HepG2 (cell line): ENCODE data around the gene SLC4A5. TPM values are rescaled to one million over a fixed set of nuclear protein-coding genes. Genes with fewer than 3 reads are reported as not detected.
A peak's percentile ranks its signal among the peaks of the same experiment; 100 is the strongest.
"Not testable (repeated sequence)": the region's sequence is repeated elsewhere in the genome, so short reads cannot be mapped to it uniquely, and the experiment has no call there.

Source experiments
- ATAC-seq: fragments of 200-7000 bp; cut with Tn5 transposase; 3 replicates; pipeline ENCODE4 v1.9.1; 2020; ENCODE audit warnings: mild to moderate bottlenecking, moderate library complexity
- BruUV-seq: library from RNA; stranded (reverse); fragments of 400-500 nt; replicated peaks from 2 replicates; lab custom pipeline; 2021; lab: Mats Ljungman, UMichigan
- CTCF ChIA-PET: fragments of 300-600 bp; formaldehyde crosslinking; extraction: SDS; loops from one replicate; lab custom pipeline; 2021; ENCODE audit warnings: low total read pairs, inconsistent platforms, low intra/inter-chr PET ratio; lab: Yijun Ruan, JAX
- POLR2A ChIA-PET: fragments of 350-600 bp; sonication (Branson Sonifier 250); formaldehyde crosslinking; loops from one replicate; lab custom pipeline; 2020; ENCODE audit warnings: antibody characterized with exemption, inconsistent platforms; lab: Yijun Ruan, JAX
- DNase-seq: peaks from one replicate; pipeline ENCODE4 v3.0.0-alpha.2; 2015; ENCODE audit warnings: low spot score
- FAIRE-seq: peaks from 3 replicates; lab custom pipeline; 2011; peaks lifted over from hg19 to GRCh38; lab: Jason Lieb, UNC
- H2AFZ ChIP-seq: one replicate; pipeline ENCODE4 v1.6.1; 2011; ENCODE audit warnings: low read length, inconsistent platforms
- H3K27ac ChIP-seq: fragments of 300-600 bp; 3 replicates; pipeline ENCODE4 v1.8.0; 2011; ENCODE audit warnings: mixed run types, mild to moderate bottlenecking, mixed read lengths, low read length, inconsistent platforms; ENCODE audit not compliant: insufficient read depth; ENCODE audit errors: extremely low read length
- H3K27me3 ChIP-seq, 2 experiments: fragments of 200-600 bp in 1 of 2; 2 replicates in 1 of 2; 3 replicates in 1 of 2; pipeline versions ENCODE4 v1.6.0 to v1.8.0; 2011; ENCODE audit warnings: low read length in 2 of 2, mild to moderate bottlenecking in 2 of 2, moderate library complexity in 2 of 2, inconsistent platforms in 1 of 2; ENCODE audit not compliant: insufficient read depth in 2 of 2, control insufficient read depth in 1 of 2
- H3K36me3 ChIP-seq, 2 experiments: fragments of 200-600 bp in 1 of 2; replicated peaks in 1 of 2; 2 replicates in 1 of 2; 3 replicates in 1 of 2; pipeline versions ENCODE4 v1.5.1 to v1.8.0; 2011; ENCODE audit warnings: low read length in 2 of 2, inconsistent platforms in 1 of 2; ENCODE audit not compliant: insufficient read depth in 2 of 2, control insufficient read depth in 1 of 2
- H3K4me1 ChIP-seq: 2 replicates; pipeline ENCODE4 v1.5.1; 2012; ENCODE audit warnings: low read length, inconsistent platforms; ENCODE audit not compliant: insufficient read depth
- H3K4me2 ChIP-seq: 2 replicates; pipeline ENCODE4 v1.6.0; 2011; ENCODE audit warnings: low read depth, low read length, inconsistent platforms
- H3K4me3 ChIP-seq, 3 experiments: fragments of 200-600 bp in 1 of 3; sonication (generic), shearing (Covaris generic) in 1 of 3; replicated peaks in 1 of 3; 2 replicates each; pipeline ENCODE4 v1.5.1; 2011 to 2016; ENCODE audit warnings: low read length in 3 of 3, inconsistent platforms in 2 of 3, low read depth in 2 of 3, mild to moderate bottlenecking in 2 of 3, control low read depth in 1 of 3, mixed read lengths in 1 of 3; ENCODE audit not compliant: insufficient read depth in 1 of 3
- H3K79me2 ChIP-seq: one replicate; pipeline ENCODE4 v1.6.1; 2011; ENCODE audit warnings: low read length, inconsistent platforms; ENCODE audit not compliant: insufficient read depth
- H3K9ac ChIP-seq: 2 replicates; pipeline ENCODE4 v1.6.0; 2011; ENCODE audit warnings: mild to moderate bottlenecking, low read depth, low read length, inconsistent platforms; ENCODE audit not compliant: insufficient read depth
- H3K9me3 ChIP-seq: 2 replicates; pipeline ENCODE4 v1.5.1; 2012; ENCODE audit warnings: mild to moderate bottlenecking, low read length
- H4K20me1 ChIP-seq: 2 replicates; pipeline ENCODE4 v1.6.0; 2011; ENCODE audit warnings: inconsistent platforms, mild to moderate bottlenecking, low read length, moderate library complexity; ENCODE audit not compliant: insufficient read depth
- JDP2 ChIP-seq: sonication (generic); formaldehyde crosslinking; IDR thresholded peaks from 2 replicates; pipeline ENCODE4 v1.8.1; 2022; ENCODE audit warnings: missing genetic modification reagents, borderline replicate concordance
- JUND ChIP-seq: sonication (generic); formaldehyde crosslinking; IDR thresholded peaks from 2 replicates; pipeline ENCODE4 v1.8.0; 2022; ENCODE audit warnings: mild to moderate bottlenecking, missing genetic modification reagents
- ZFP37 ChIP-seq: sonication (generic); formaldehyde crosslinking; IDR thresholded peaks from 2 replicates; pipeline ENCODE4 v1.4.0; 2020; ENCODE audit warnings: missing genetic modification reagents, borderline replicate concordance
- ZNF121 ChIP-seq: sonication (generic); formaldehyde crosslinking; IDR thresholded peaks from 2 replicates; pipeline ENCODE4 v1.5.0; 2020; ENCODE audit warnings: mild to moderate bottlenecking, missing genetic modification reagents
- WGBS: methylation state at CpG from one replicate; pipeline ENCODE4 v1.1.6; 2017; ENCODE audit warnings: low lambda C conversion rate; 5-methylcytosine and 5-hydroxymethylcytosine counted together
- in situ Hi-C: cut with HindIII; loops from 2 replicates; pipeline ENCODE4 v1.10.0; 2017; ENCODE audit warnings: low pct_unique_long_range_greater_than_20kb; ENCODE audit not compliant: extremely low pct_ligation_motif_present
- intact Hi-C: fragments of 100-400 bp; cut with micrococcal nuclease; formaldehyde crosslinking; loops from one replicate; pipeline ENCODE4 v1.10.0; 2022; ENCODE audit not compliant: unreplicated experiment
- polyA plus RNA-seq, 8 experiments: library from polyadenylated mRNA; depleted of rRNA in 3 of 8; stranded (reverse) in 7 of 8; unstranded in 1 of 8; fragments of >200 nt; fragmentation: Illumina TruSeq in 4 of 8; extraction: Trizol in 4 of 8; gene quantifications; 2 replicates each; pipeline versions ENCODE4 v1.2.1 to v1.2.3, GENCODE V29; 2011 to 2016; ENCODE audit warnings: low read depth in 4 of 8, missing spikeins in 1 of 8, mixed read lengths in 1 of 8; ENCODE audit not compliant: insufficient read depth in 1 of 8
- total RNA-seq, 5 experiments: library from RNA; depleted of rRNA; stranded (reverse); fragments of >200 nt; fragmentation: Illumina TruSeq; extraction: Trizol; gene quantifications; 2 replicates each; pipeline ENCODE4 v1.2.3, GENCODE V29; 2016; ENCODE audit warnings: low read depth in 1 of 5
- TF ChIP-seq, protein P1 (sequence below): sonication (generic); formaldehyde crosslinking; IDR thresholded peaks from 2 replicates; pipeline ENCODE4 v1.5.0; 2020; ENCODE audit warnings: mild to moderate bottlenecking, missing genetic modification reagents
- TF ChIP-seq, protein P2 (sequence below): sonication (generic); formaldehyde crosslinking; IDR thresholded peaks from 2 replicates; pipeline ENCODE4 v1.4.0; 2020; ENCODE audit warnings: mild to moderate bottlenecking, missing genetic modification reagents
- TF ChIP-seq, protein P3 (sequence below): sonication (generic); formaldehyde crosslinking; IDR thresholded peaks from 2 replicates; pipeline ENCODE4 v1.4.0; 2020; ENCODE audit warnings: mild to moderate bottlenecking, missing genetic modification reagents

Gene SLC4A5
- total and polyA plus RNA-seq, 2 of the 13 experiments (the other 11 are each of a cell fraction or from before 2014, with no cell fraction given), result 0.50 TPM; not detected in 1

DNA sequence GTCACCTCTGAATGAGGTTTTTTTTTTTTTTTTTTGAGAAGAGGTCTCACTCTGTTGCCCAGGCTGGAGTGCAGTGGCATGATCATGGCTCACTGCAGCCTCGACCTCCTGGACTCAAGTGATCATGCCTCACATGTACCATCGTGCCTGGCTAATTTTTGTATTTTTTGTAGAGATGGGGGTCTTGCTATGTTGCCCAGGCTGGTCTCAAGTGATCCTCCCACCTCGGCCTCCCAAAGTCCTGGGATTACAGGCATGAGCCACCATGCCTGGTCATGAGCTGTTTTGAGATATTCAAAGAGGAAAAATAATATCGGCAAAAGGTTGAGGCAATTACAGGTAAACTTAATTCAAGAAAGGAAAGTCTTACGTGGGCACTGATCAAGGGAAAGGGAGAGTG lies 113.4 kb downstream of the SLC4A5 start:
- H3K9me3 ChIP-seq, H3K9ac ChIP-seq, ATAC-seq, H3K27ac ChIP-seq, POLR2A ChIA-PET, BruUV-seq, H3K36me3 ChIP-seq, in situ Hi-C loops, H2AFZ ChIP-seq, H4K20me1 ChIP-seq, CTCF ChIA-PET, H3K79me2 ChIP-seq, H3K4me3 ChIP-seq, DNase-seq, H3K4me2 ChIP-seq, FAIRE-seq, H3K4me1 ChIP-seq, intact Hi-C loops: not testable (repeated sequence)
- peaks cover 2 to 25% of the 10 kb centered on the region in 2 experiments; a peak in 4 of 5 replicates for H3K27me3 ChIP-seq
- TF ChIP-seq ZNF121 (CRISPR knock-in tag), result peak; percentile 70
- TF ChIP-seq, protein P1, sequence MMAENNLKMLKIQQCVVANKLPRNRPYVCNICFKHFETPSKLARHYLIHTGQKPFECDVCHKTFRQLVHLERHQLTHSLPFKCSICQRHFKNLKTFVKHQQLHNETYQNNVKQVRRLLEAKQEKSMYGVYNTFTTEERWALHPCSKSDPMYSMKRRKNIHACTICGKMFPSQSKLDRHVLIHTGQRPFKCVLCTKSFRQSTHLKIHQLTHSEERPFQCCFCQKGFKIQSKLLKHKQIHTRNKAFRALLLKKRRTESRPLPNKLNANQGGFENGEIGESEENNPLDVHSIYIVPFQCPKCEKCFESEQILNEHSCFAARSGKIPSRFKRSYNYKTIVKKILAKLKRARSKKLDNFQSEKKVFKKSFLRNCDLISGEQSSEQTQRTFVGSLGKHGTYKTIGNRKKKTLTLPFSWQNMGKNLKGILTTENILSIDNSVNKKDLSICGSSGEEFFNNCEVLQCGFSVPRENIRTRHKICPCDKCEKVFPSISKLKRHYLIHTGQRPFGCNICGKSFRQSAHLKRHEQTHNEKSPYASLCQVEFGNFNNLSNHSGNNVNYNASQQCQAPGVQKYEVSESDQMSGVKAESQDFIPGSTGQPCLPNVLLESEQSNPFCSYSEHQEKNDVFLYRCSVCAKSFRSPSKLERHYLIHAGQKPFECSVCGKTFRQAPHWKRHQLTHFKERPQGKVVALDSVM (CRISPR knock-in tag), result 0 out of 2 replicates have a peak, but pooled peaks have one; percentile 24
- WGBS, result 33% methylated on average over 5 of the region's 5 CpGs

DNA sequence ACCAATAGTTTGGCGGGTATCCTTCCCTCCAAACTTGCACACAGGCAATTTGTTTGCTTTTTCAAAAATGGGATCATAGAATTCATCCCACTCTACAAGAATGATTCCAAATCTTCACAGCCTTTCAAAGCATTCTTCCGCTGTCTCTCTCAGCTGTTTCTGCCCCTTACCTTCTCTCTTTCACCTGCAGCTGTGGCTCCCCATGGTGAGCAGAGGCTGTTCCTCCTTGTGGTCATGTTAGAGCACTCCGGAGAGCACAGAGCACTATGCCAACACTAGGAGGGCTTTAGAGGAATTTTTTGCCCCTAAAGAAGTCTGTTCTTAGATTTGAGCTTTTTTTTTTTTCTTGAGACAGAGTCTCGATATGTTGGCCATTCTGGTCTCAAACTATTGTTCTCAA lies 114.4 kb downstream of the SLC4A5 start:
- FAIRE-seq (no peak), ATAC-seq (no peak), DNase-seq (no peak)
- intact Hi-C loops (no loop called here), in situ Hi-C loops (no loop called here)
- peaks cover 6% of the 10 kb centered on the region for H3K4me1 ChIP-seq
- no peak overlapping the region for H3K9ac ChIP-seq
- peaks cover 2 to 19% of the 10 kb centered on the region in 2 experiments; a peak in 4 of 5 replicates for H3K27me3 ChIP-seq
- WGBS, result 74% methylated on average over 4 of the region's 4 CpGs
- no peak overlapping the region for H2AFZ ChIP-seq
- H4K20me1 ChIP-seq, result no peaks in the 10 kb centered on the region
- no peak overlapping the region for H3K4me3 ChIP-seq
- no peaks in the 10 kb centered on the region for H3K9me3 ChIP-seq
- no peak overlapping the region for H3K4me2 ChIP-seq
- CTCF ChIA-PET, result no interaction called here
- POLR2A ChIA-PET, result interaction anchor here (0.9 kb wide), 1 partner anchor 12 kb away, joined by 3 read pairs; no protein-coding TSS in a partner anchor
- no peaks in the 10 kb centered on the region for H3K36me3 ChIP-seq
- H3K27ac ChIP-seq, result no peak overlapping the region
- BruUV-seq, result no TSS peak
- H3K79me2 ChIP-seq, result no peaks in the 10 kb centered on the region
- TF ChIP-seq, protein P2, sequence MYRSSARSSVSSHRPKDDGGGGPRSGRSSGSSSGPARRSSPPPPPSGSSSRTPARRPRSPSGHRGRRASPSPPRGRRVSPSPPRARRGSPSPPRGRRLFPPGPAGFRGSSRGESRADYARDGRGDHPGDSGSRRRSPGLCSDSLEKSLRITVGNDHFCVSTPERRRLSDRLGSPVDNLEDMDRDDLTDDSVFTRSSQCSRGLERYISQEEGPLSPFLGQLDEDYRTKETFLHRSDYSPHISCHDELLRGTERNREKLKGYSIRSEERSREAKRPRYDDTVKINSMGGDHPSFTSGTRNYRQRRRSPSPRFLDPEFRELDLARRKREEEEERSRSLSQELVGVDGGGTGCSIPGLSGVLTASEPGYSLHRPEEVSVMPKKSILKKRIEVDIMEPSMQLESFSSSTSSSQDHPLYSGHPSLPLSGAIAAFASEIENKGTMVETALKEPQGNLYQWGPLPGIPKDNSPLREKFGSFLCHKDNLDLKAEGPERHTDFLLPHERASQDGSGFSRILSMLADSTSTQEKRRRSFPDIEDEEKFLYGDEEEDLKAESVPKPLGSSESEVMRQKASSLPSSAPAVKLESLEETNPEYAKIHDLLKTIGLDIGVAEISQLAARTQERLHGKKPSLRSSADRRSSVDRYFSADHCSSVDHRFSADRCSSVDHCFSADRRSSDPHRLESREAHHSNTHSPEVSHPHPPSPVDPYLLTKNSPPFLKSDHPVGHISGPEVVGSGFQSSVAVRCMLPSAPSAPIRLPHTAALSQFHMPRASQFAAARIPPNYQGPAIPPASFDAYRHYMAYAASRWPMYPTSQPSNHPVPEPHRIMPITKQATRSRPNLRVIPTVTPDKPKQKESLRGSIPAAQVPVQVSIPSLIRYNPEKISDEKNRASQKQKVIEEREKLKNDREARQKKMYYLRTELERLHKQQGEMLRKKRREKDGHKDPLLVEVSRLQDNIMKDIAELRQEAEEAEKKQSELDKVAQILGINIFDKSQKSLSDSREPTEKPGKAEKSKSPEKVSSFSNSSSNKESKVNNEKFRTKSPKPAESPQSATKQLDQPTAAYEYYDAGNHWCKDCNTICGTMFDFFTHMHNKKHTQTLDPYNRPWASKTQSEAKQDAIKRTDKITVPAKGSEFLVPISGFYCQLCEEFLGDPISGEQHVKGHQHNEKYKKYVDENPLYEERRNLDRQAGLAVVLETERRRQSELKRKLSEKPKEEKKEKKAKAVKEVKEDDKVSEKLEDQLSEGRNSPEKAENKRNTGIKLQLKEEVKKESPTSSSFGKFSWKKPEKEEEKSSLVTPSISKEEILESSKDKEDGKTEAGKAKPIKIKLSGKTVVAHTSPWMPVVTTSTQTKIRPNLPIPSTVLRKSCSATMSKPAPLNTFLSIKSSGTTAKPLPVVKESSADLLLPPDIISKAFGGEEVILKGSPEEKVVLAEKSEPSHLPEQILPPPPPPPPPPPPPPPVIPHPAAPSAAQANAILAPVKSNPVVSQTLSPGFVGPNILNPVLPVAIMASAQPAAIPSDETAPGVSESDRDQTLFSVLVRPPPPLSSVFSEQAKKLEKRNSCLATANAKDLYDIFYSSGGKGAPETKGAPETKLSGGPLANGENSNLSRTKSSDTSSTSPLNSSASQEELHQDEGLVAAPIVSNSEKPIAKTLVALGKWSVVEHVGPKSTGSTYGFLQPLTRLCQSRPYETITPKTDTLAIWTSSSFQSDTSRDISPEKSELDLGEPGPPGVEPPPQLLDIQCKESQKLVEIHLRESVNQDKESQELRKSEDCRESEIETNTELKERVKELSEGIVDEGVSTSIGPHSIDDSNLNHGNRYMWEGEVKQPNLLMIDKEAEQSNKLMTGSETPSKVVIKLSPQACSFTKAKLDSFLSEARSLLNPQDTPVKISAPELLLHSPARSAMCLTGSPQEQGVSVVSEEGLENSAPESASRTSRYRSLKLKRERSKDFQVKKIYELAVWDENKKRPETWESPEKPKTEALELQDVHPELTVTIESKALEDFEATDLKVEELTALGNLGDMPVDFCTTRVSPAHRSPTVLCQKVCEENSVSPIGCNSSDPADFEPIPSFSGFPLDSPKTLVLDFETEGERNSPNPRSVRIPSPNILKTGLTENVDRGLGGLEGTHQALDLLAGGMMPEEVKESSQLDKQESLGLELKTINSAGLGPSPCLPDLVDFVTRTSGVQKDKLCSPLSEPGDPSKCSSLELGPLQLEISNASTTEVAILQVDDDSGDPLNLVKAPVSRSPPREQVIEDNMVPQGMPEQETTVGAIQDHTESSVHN (CRISPR knock-in tag), result no peak
- TF ChIP-seq JDP2 (CRISPR knock-in tag) (no peak), ZFP37 (CRISPR knock-in tag) (no peak), JUND (no peak)
- TF ChIP-seq, protein P3, sequence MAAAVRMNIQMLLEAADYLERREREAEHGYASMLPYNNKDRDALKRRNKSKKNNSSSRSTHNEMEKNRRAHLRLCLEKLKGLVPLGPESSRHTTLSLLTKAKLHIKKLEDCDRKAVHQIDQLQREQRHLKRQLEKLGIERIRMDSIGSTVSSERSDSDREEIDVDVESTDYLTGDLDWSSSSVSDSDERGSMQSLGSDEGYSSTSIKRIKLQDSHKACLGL (CRISPR knock-in tag), result no peak
